Brain microvascular endothelial cell (primary cell): Measurements from ENCODE around the gene FGF1.

ENCODE experiments used
- DNase-seq: peaks from one replicate; pipeline ENCODE4 v3.0.0-alpha.2; 2020
- H3K27ac ChIP-seq: fragments of 250-450 bp; sonication (Bioruptor Pico); 2 replicates; pipeline ENCODE4 v1.5.1; 2020; ENCODE audit warnings: mild to moderate bottlenecking, moderate library complexity
- H3K27me3 ChIP-seq: fragments of 250-450 bp; sonication (Bioruptor Pico); replicated peaks from 2 replicates; pipeline ENCODE4 v1.5.1; 2020; ENCODE audit warnings: mild to moderate bottlenecking
- H3K36me3 ChIP-seq: fragments of 250-450 bp; sonication (Bioruptor Pico); replicated peaks from 2 replicates; pipeline ENCODE4 v1.5.1; 2020; ENCODE audit warnings: mild to moderate bottlenecking
- H3K4me3 ChIP-seq: 2 replicates; pipeline ENCODE4 v1.5.1; 2011; ENCODE audit warnings: low read depth, mild to moderate bottlenecking, control low read depth, low read length, moderate library complexity
- CTCF ChIP-seq: IDR thresholded peaks from 2 replicates; pipeline ENCODE4 v1.5.1; 2011; ENCODE audit warnings: low read depth, mild to moderate bottlenecking, moderate library complexity, low read length, control low read depth, inconsistent platforms; ENCODE audit errors: missing control alignments
- in situ Hi-C: cut with HindIII; loops from 2 replicates; pipeline ENCODE4 v1.10.0; 2017; ENCODE audit warnings: low sequenced_read_pairs, low pct_ligation_motif_present

The FGF1 gene

GRCh38 chr5:142610176-142611001, 75.5 kb downstream of the FGF1 start:
- no peak for DNase-seq
- H3K27me3 ChIP-seq: no peaks in the 10 kb centered on the region
- TF ChIP-seq CTCF: no peak
- in situ Hi-C loops: no loop called here
- H3K4me3 ChIP-seq: no peak overlapping the region
- no peaks in the 10 kb centered on the region for H3K36me3 ChIP-seq
- H3K27ac ChIP-seq: no peak overlapping the region

- no peak overlapping the region for H3K27ac ChIP-seq
- DNase-seq: no peak
- no peak overlapping the region for H3K4me3 ChIP-seq
- H3K36me3 ChIP-seq: no peaks in the 10 kb centered on the region
- no peaks in the 10 kb centered on the region for H3K27me3 ChIP-seq
- no peak for TF ChIP-seq CTCF
- in situ Hi-C loops: no loop called here
Measured at GRCh38 chr5:142609142-142609541, 76.7 kb downstream of the FGF1 start.

GRCh38 chr5:142608081-142608480, 77.8 kb downstream of the FGF1 start:
- DNase-seq: no peak
- no peaks in the 10 kb centered on the region for H3K27me3 ChIP-seq
- no peak overlapping the region for H3K4me3 ChIP-seq
- no peaks in the 10 kb centered on the region for H3K36me3 ChIP-seq
- no peak for TF ChIP-seq CTCF
- in situ Hi-C loops: no loop called here
- no peak overlapping the region for H3K27ac ChIP-seq

- no peak overlapping the region for H3K27ac ChIP-seq
- H3K27me3 ChIP-seq: no peaks in the 10 kb centered on the region
- no peak for DNase-seq
- TF ChIP-seq CTCF: no peak
- H3K4me3 ChIP-seq: no peak overlapping the region
- in situ Hi-C loops: no loop called here
- H3K36me3 ChIP-seq: no peaks in the 10 kb centered on the region
Measured at GRCh38 chr5:142605611-142606010, 80.3 kb downstream of the FGF1 start.

- H3K4me3 ChIP-seq: no peak overlapping the region
- no peak for DNase-seq
- TF ChIP-seq CTCF: no peak
- in situ Hi-C loops: no loop called here
- H3K36me3 ChIP-seq: no peaks in the 10 kb centered on the region
- no peak overlapping the region for H3K27ac ChIP-seq
- H3K27me3 ChIP-seq: no peaks in the 10 kb centered on the region
Measured at GRCh38 chr5:142602720-142603245, 83.1 kb downstream of the FGF1 start.
